ENCODE data around the gene NR2F2. TPM values are rescaled to one million over a fixed set of nuclear protein-coding genes. Genes with fewer than 3 reads are reported as not detected.
"Not testable (repeated sequence)": the region's sequence is repeated elsewhere in the genome, so short reads cannot be mapped to it uniquely, and the experiment has no call there.

Gene NR2F2
- total RNA-seq, 1 donor from 2014 or later: 1.9 TPM

- Mint-ChIP-seq H3K27me3 (ENCODE audit: unreplicated experiment) (peaks cover 19% of the 10 kb centered on the region), H3K9me3 (ENCODE audit: unreplicated experiment) (peaks cover 3% of the 10 kb centered on the region), H3K4me1 (ENCODE audit: low read depth, unreplicated experiment) (no peaks in the 10 kb centered on the region), H3K4me3 (ENCODE audit: unreplicated experiment) (no peak overlapping the region), H3K36me3 (ENCODE audit: unreplicated experiment) (no peaks in the 10 kb centered on the region), H3K27ac (ENCODE audit: unreplicated experiment) (no peak overlapping the region)
- no peak for DNase-seq
- no peak for TF ChIP-seq CTCF (IDR thresholded peaks at IDR 0.05; ENCODE audit: partially characterized antibody, unreplicated experiment)
Observed at GRCh38 chr15:96374499-96374898, 44.0 kb downstream of the NR2F2 start.

GRCh38 chr15:96379592-96379991, 49.1 kb downstream of the NR2F2 start:
- not testable (repeated sequence) for H3K27me3 Mint-ChIP-seq (ENCODE audit: unreplicated experiment); H3K36me3 Mint-ChIP-seq (ENCODE audit: unreplicated experiment); H3K9me3 Mint-ChIP-seq (ENCODE audit: unreplicated experiment); DNase-seq; H3K4me3 Mint-ChIP-seq (ENCODE audit: unreplicated experiment); H3K27ac Mint-ChIP-seq (ENCODE audit: unreplicated experiment); H3K4me1 Mint-ChIP-seq (ENCODE audit: low read depth, unreplicated experiment)

GRCh38 chr15:96381463-96381862, 51.0 kb downstream of the NR2F2 start:
- no peaks in the 10 kb centered on the region for H3K4me1 Mint-ChIP-seq (ENCODE audit: low read depth, unreplicated experiment)
- no peak for TF ChIP-seq CTCF (IDR thresholded peaks at IDR 0.05; ENCODE audit: partially characterized antibody, unreplicated experiment)
- no peaks in the 10 kb centered on the region for H3K36me3 Mint-ChIP-seq (ENCODE audit: unreplicated experiment)
- H3K27ac Mint-ChIP-seq (ENCODE audit: unreplicated experiment): no peak overlapping the region
- no peaks in the 10 kb centered on the region for H3K27me3 Mint-ChIP-seq (ENCODE audit: unreplicated experiment)
- no peak for DNase-seq
- peaks cover 1% of the 10 kb centered on the region for H3K9me3 Mint-ChIP-seq (ENCODE audit: unreplicated experiment)
- no peak overlapping the region for H3K4me3 Mint-ChIP-seq (ENCODE audit: unreplicated experiment)

GRCh38 chr15:96385195-96385594, 54.7 kb downstream of the NR2F2 start:
- H3K36me3 Mint-ChIP-seq (ENCODE audit: unreplicated experiment): no peaks in the 10 kb centered on the region
- H3K27me3 Mint-ChIP-seq (ENCODE audit: unreplicated experiment): no peaks in the 10 kb centered on the region

GRCh38 chr15:96388673-96389072, 58.2 kb downstream of the NR2F2 start:
- H3K27me3 Mint-ChIP-seq (ENCODE audit: unreplicated experiment): peaks cover 5% of the 10 kb centered on the region
- no peak for TF ChIP-seq CTCF (IDR thresholded peaks at IDR 0.05; ENCODE audit: partially characterized antibody, unreplicated experiment)

More at GRCh38 chr15:96385195-96385594, 54.7 kb downstream of the NR2F2 start:
- DNase-seq: no peak
- no peaks in the 10 kb centered on the region for H3K4me1 Mint-ChIP-seq (ENCODE audit: low read depth, unreplicated experiment)
- peaks cover 1% of the 10 kb centered on the region for H3K9me3 Mint-ChIP-seq (ENCODE audit: unreplicated experiment)
- H3K27ac Mint-ChIP-seq (ENCODE audit: unreplicated experiment): no peak overlapping the region
- TF ChIP-seq CTCF (IDR thresholded peaks at IDR 0.05; ENCODE audit: partially characterized antibody, unreplicated experiment): no peak
- no peak overlapping the region for H3K4me3 Mint-ChIP-seq (ENCODE audit: unreplicated experiment)

More at GRCh38 chr15:96388673-96389072, 58.2 kb downstream of the NR2F2 start:
- H3K9me3 Mint-ChIP-seq (ENCODE audit: unreplicated experiment): peaks cover 1% of the 10 kb centered on the region
- no peaks in the 10 kb centered on the region for H3K4me1 Mint-ChIP-seq (ENCODE audit: low read depth, unreplicated experiment)
- no peak overlapping the region for H3K27ac Mint-ChIP-seq (ENCODE audit: unreplicated experiment)
- H3K4me3 Mint-ChIP-seq (ENCODE audit: unreplicated experiment): no peak overlapping the region
- no peaks in the 10 kb centered on the region for H3K36me3 Mint-ChIP-seq (ENCODE audit: unreplicated experiment)
- no peak for DNase-seq

All from glutamatergic neuron (in vitro differentiated cells).